Measurements from ENCODE around the gene MAPK9. TPM values are rescaled to one million over a fixed set of nuclear protein-coding genes. Genes with fewer than 3 reads are reported as not detected.

Gene MAPK9
- total RNA-seq, 1 experiment from 2014 or later: 38.6 TPM

GRCh38 chr5:180340856-180341255, 49.0 kb upstream of the MAPK9 start:
- no peak overlapping the region for H4K8ac ChIP-seq (replicated peaks; ENCODE audit: insufficient read length, low read depth, low read length)
- H3K23ac ChIP-seq (ENCODE audit: insufficient read length, low read depth, low read length): no peak overlapping the region
- H2BK12ac ChIP-seq (ENCODE audit: insufficient read length, low read depth, low read length): peak overlapping the region; percentile 7
- H3K27me3 ChIP-seq (ENCODE audit: insufficient read depth, low read length): no peaks in the 10 kb centered on the region
- H3K23me2 ChIP-seq (ENCODE audit: insufficient read length, low read depth, low read length, poor library complexity, severe bottlenecking): no peaks in the 10 kb centered on the region
- no CpG with 5 or more reads among the region's 9 CpGs for WGBS (ENCODE audit: extremely low coverage, insufficient read length, low lambda C conversion rate)
- no peak overlapping the region for H2AFZ ChIP-seq (ENCODE audit: low read length)
- H3T11ph ChIP-seq (ENCODE audit: low read length): no peak overlapping the region
- Mint-ChIP-seq H3K9me3 (no peaks in the 10 kb centered on the region; a peak in 1 of 5 replicates), H3K4me1 (peaks cover 56 to 62% of the 10 kb centered on the region in 2 experiments), H3K36me3 (ENCODE audit: insufficient read depth in 1 of 3, low read depth in 3 of 3) (peaks cover 41 to 48% (median 46%) of the 10 kb centered on the region in 3 experiments), H3K27me3 (ENCODE audit: low read depth) (no peaks in the 10 kb centered on the region; the same call in 1 of the 2 replicates), H3K27ac (peak overlapping the region; percentile 72 to 90 (median 85); a peak in 5 of 7 replicates), H3K4me3 (no peak overlapping the region)
- no peaks in the 10 kb centered on the region for H4K20me1 ChIP-seq (ENCODE audit: control insufficient read depth, insufficient read depth, insufficient read length)
- no peak overlapping the region for H4K5ac ChIP-seq (ENCODE audit: insufficient read length, low read depth, low read length)
- H3K56ac ChIP-seq (ENCODE audit: insufficient read length, low read depth, low read length): no peak overlapping the region
- no peaks in the 10 kb centered on the region for H3K9me3 ChIP-seq (ENCODE audit: control insufficient read depth, low read depth, low read length)
- no peak overlapping the region for H3K27ac ChIP-seq (ENCODE audit: insufficient read length, low read depth, low read length)
- no peak overlapping the region for H2BK5ac ChIP-seq (ENCODE audit: insufficient read length, low read length)
- H2BK120ac ChIP-seq (ENCODE audit: low read depth, low read length, poor library complexity, severe bottlenecking): no peak overlapping the region
- no peak overlapping the region for H3K18ac ChIP-seq (ENCODE audit: insufficient read length, low read depth, low read length)
- H3K4me2 ChIP-seq (ENCODE audit: insufficient read depth, insufficient read length, low read length): no peak overlapping the region
- DNase-seq: no peak
- no peak overlapping the region for H3K4ac ChIP-seq (ENCODE audit: low read depth, low read length)
- no peak overlapping the region for H4K91ac ChIP-seq (ENCODE audit: insufficient read length, low read depth, low read length)
- H3K79me2 ChIP-seq (ENCODE audit: insufficient read depth, low read length): peaks cover 12% of the 10 kb centered on the region; the same call in 1 of the 2 replicates
- no peak overlapping the region for H2AK5ac ChIP-seq (ENCODE audit: insufficient read length, low read length)
- H3K14ac ChIP-seq (ENCODE audit: insufficient read depth, low read length): no peak overlapping the region
- no peak for TF ChIP-seq CTCF (conservative IDR thresholded peaks at IDR 0.05)
- no peak overlapping the region for H3K9ac ChIP-seq (ENCODE audit: extremely low read depth, insufficient read length, low read length)
- H2BK15ac ChIP-seq (ENCODE audit: low read depth, low read length): peak overlapping the region; percentile 10; the same call in 1 of the 2 replicates
- peaks cover 20% of the 10 kb centered on the region; the same call in 1 of the 2 replicates for H3K4me1 ChIP-seq (ENCODE audit: insufficient read depth, low read length)
- H3K79me1 ChIP-seq (ENCODE audit: insufficient read depth, low read depth, low read length, poor library complexity, severe bottlenecking): peaks cover 4% of the 10 kb centered on the region
- no peak overlapping the region for H2BK20ac ChIP-seq (ENCODE audit: low read depth, low read length, poor library complexity, severe bottlenecking)

Measured in H9 (cell line).